CD4-positive, alpha-beta T cell (primary cell): ENCODE measurements around the gene SEMA6B. TPM values are rescaled to one million over a fixed set of nuclear protein-coding genes. Genes with fewer than 3 reads are reported as not detected.

Experiments used
- ATAC-seq: fragments of 200-7000 bp; cut with Tn5 transposase; one replicate; pipeline ENCODE4 v1.10.0; 2022; ENCODE audit warnings: mild to moderate bottlenecking; ENCODE audit not compliant: poor library complexity
- CTCF ChIA-PET: fragments of 350-600 bp; sonication (Branson Sonifier 250); formaldehyde crosslinking; loops from one replicate; lab custom pipeline; 2021; ENCODE audit warnings: antibody characterized with exemption, inconsistent platforms; lab: Charles Lee
- POLR2A ChIA-PET: fragments of 350-600 bp; sonication (Branson Sonifier 250); formaldehyde crosslinking; loops from one replicate; lab custom pipeline; 2021; ENCODE audit warnings: antibody characterized with exemption, inconsistent platforms; lab: Charles Lee
- DNase-seq, 14 experiments: peaks; one replicate each; pipeline ENCODE4 v3.0.0-alpha.2; 2013 to 2020; ENCODE audit warnings: mixed read lengths in 2 of 14
- H3K27ac ChIP-seq, 2 donors: one replicate each; pipeline versions ENCODE4 v1.5.1 to v1.7.0; 2013; ENCODE audit warnings: low read length in 2 of 2, low read depth in 1 of 2, mild to moderate bottlenecking in 1 of 2
- H3K27me3 ChIP-seq, 2 experiments: 1 replicate in 1 of 2; 2 replicates in 1 of 2; pipeline versions ENCODE4 v1.6.1 to v1.7.0; 2013; ENCODE audit warnings: low read length in 2 of 2, control low read depth in 1 of 2, mild to moderate bottlenecking in 1 of 2, moderate library complexity in 1 of 2; ENCODE audit not compliant: insufficient read depth in 2 of 2, control insufficient read depth in 1 of 2
- H3K36me3 ChIP-seq: one replicate; pipeline ENCODE4 v1.6.1; 2013; ENCODE audit warnings: low read length, control low read depth; ENCODE audit not compliant: insufficient read depth
- H3K4me1 ChIP-seq: one replicate; pipeline ENCODE4 v1.6.1; 2013; ENCODE audit warnings: low read length, control low read depth; ENCODE audit not compliant: insufficient read depth
- H3K4me3 ChIP-seq: one replicate; pipeline ENCODE4 v1.5.1; 2013; ENCODE audit warnings: mild to moderate bottlenecking, low read length, moderate library complexity
- H3K9me3 ChIP-seq, 2 experiments: 1 replicate in 1 of 2; 2 replicates in 1 of 2; pipeline versions ENCODE4 v1.6.1 to v1.7.0; 2013; ENCODE audit warnings: low read length in 2 of 2, mild to moderate bottlenecking in 2 of 2, control low read depth in 1 of 2, moderate library complexity in 1 of 2; ENCODE audit not compliant: control insufficient read depth in 1 of 2, insufficient read depth in 1 of 2
- H3K27ac Mint-ChIP-seq: one replicate; pipeline ENCODE4 v1.8.0; 2020; ENCODE audit warnings: mixed read lengths
- H3K27me3 Mint-ChIP-seq: one replicate; pipeline ENCODE4 v1.8.0; 2021; ENCODE audit warnings: mixed read lengths
- H3K36me3 Mint-ChIP-seq: one replicate; pipeline ENCODE4 v1.8.0; 2021; ENCODE audit warnings: low read depth, mixed read lengths
- H3K4me1 Mint-ChIP-seq: one replicate; pipeline ENCODE4 v1.8.0; 2021; ENCODE audit warnings: low read depth, mixed read lengths
- H3K4me3 Mint-ChIP-seq: one replicate; pipeline ENCODE4 v1.8.0; 2020; ENCODE audit warnings: mild to moderate bottlenecking, mixed read lengths
- H3K9me3 Mint-ChIP-seq: one replicate; pipeline ENCODE4 v1.8.0; 2020; ENCODE audit warnings: mixed read lengths
- CTCF ChIP-seq: fragments of 200-600 bp; IDR thresholded peaks from one replicate; pipeline ENCODE4 v1.8.0; 2022; ENCODE audit warnings: antibody characterized with exemption, mild to moderate bottlenecking
- intact Hi-C, 2 experiments: fragments of 100-400 bp; cut with DNase I in 1 of 2; cut with micrococcal nuclease in 1 of 2; formaldehyde crosslinking; loops; one replicate each; pipeline versions ENCODE4 v1.15.1 to v1.9.0; 2023 to 2025; cut with DNase I, micrococcal nuclease
- total RNA-seq, 174 experiments: library from RNA in 2 of 174; stranded (reverse) in 2 of 174; gene quantifications; one replicate each; pipeline ENCODE4 v1.2.3 and lab custom pipeline; 2021 to 2026

SEMA6B gene
- total RNA-seq, 2 experiments from 2014 or later, result 0.14 to 0.17 TPM

- Mint-ChIP-seq H3K27ac (no peak overlapping the region), H3K36me3 (no peaks in the 10 kb centered on the region), H3K27me3 (peaks cover 68% of the 10 kb centered on the region), H3K9me3 (no peaks in the 10 kb centered on the region), H3K4me1 (peaks cover 17% of the 10 kb centered on the region), H3K4me3 (peak overlapping the region; percentile 69)
- Histone ChIP-seq H3K9me3 (peaks cover 0 to 21% of the 10 kb centered on the region in 2 experiments), H3K36me3 (no peaks in the 10 kb centered on the region), H3K27me3 (peaks cover 63 to 89% of the 10 kb centered on the region in 2 experiments), H3K27ac (no peak overlapping the region), H3K4me3 (no peak overlapping the region), H3K4me1 (peaks cover 16% of the 10 kb centered on the region)
- DNase-seq, result no peak
- intact Hi-C loops, result no loop called here
- CTCF ChIA-PET, result no interaction called here
- POLR2A ChIA-PET, result no interaction called here
- no peak for TF ChIP-seq CTCF
- no peak for ATAC-seq
These were observed 22.4 kb upstream of the SEMA6B start for GRCh38 chr19:4581666-4582553.

- ATAC-seq (no peak), DNase-seq (no peak)
- no peak overlapping the region for H3K27ac Mint-ChIP-seq
- H3K27me3 Mint-ChIP-seq, result peaks cover 71% of the 10 kb centered on the region
- H3K9me3 ChIP-seq, result peaks cover 0 to 24% of the 10 kb centered on the region in 2 experiments
- H3K4me3 Mint-ChIP-seq, result no peak overlapping the region
- H3K27me3 ChIP-seq, result peaks cover 62 to 87% of the 10 kb centered on the region in 2 experiments
- POLR2A ChIA-PET, result no interaction called here
- peaks cover 16% of the 10 kb centered on the region for H3K4me1 ChIP-seq
- intact Hi-C loops, result no loop called here
- CTCF ChIA-PET, result interaction anchor here (1.6 kb wide), 1 partner anchor 55 kb away, joined by 6 read pairs; no protein-coding TSS in a partner anchor
- H3K9me3 Mint-ChIP-seq, result no peaks in the 10 kb centered on the region
- H3K27ac ChIP-seq, result no peak overlapping the region
- no peaks in the 10 kb centered on the region for H3K36me3 ChIP-seq
- TF ChIP-seq CTCF, result no peak
- H3K36me3 Mint-ChIP-seq, result no peaks in the 10 kb centered on the region
- H3K4me1 Mint-ChIP-seq, result peaks cover 16% of the 10 kb centered on the region
- H3K4me3 ChIP-seq, result no peak overlapping the region
These were observed 21.6 kb upstream of the SEMA6B start for GRCh38 chr19:4580961-4581665.

GRCh38 chr19:4580021-4580901 is 20.8 kb upstream of the SEMA6B start:
- CTCF ChIA-PET, result interaction anchor here (1.6 kb wide), 1 partner anchor 56 kb away, joined by 6 read pairs; no protein-coding TSS in a partner anchor
- Histone ChIP-seq H3K27me3 (peaks cover 62 to 85% of the 10 kb centered on the region in 2 experiments), H3K4me1 (peaks cover 16% of the 10 kb centered on the region), H3K36me3 (no peaks in the 10 kb centered on the region), H3K4me3 (no peak overlapping the region), H3K9me3 (peaks cover 0 to 32% of the 10 kb centered on the region in 2 experiments), H3K27ac (no peak overlapping the region)
- Mint-ChIP-seq H3K36me3 (no peaks in the 10 kb centered on the region), H3K27me3 (peaks cover 71% of the 10 kb centered on the region), H3K4me1 (peaks cover 11% of the 10 kb centered on the region), H3K27ac (no peak overlapping the region), H3K4me3 (no peak overlapping the region), H3K9me3 (no peaks in the 10 kb centered on the region)
- no peak for TF ChIP-seq CTCF
- POLR2A ChIA-PET, result no interaction called here
- ATAC-seq (no peak), DNase-seq (no peak)
- intact Hi-C loops, result no loop called here
